Measurements from ENCODE around the gene SYCP3.

Gene SYCP3

DNA sequence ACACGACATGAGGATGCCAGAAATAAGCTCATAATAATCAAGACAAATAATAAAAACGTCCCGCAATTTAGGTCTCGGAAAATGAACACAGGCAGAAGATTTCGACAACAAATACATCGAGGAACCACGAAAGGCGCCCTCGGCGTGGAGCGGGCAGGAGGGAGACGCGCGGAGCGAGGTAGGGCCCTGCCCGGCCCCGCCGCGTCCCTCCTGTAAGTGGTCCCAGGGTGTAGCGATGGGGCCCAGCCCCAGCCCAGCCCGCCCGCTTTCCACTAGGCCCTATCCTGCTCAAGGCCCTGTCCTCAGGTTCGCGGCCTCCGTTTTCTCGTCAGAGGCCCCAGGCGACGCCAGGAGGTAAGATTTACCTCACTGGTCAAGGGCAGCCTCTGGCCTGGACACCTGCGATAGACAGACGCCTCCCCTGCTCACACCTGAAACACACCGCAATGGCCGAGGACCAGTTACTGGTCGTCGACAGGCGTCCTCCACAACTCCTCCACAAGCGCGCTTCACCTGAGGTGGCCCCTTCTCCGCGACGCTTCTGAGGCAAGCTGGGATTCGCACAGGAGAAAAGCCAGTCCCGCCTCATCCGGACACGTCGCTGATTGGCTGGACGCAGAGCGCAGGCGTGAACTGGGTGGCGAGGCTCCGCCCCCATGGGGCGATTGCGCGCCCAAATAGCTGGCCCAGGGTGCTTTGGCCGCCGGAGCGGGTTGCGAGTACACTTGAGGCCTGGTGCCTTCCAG is at the start of gene SYCP3:
SYCP3 (minus strand) TSS at position 543 of the 746 bp plus-strand sequence. CDS start 1,527 bp downstream, outside the sequence.
- no peak for DNase-seq

DNA sequence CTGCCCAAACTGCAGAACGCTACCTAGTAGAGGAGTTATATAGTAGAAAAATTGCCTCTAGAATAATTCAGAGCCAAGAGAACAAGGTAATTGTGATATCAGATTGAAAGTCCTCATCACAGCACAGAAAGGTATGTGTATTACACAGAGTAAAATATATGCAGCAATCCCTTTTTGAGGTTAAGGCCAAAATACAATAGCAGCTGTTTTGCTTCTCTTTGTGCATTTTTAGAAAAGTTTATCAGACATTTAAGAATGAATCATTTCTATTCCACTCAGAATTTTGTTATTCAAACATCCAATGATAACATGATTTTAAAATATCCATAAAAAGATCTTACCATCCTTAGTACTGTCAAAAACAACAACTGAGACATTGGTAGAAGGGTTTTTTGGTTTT is 46.4 kb upstream of the SYCP3 start:
- DNase-seq: no peak

DNA sequence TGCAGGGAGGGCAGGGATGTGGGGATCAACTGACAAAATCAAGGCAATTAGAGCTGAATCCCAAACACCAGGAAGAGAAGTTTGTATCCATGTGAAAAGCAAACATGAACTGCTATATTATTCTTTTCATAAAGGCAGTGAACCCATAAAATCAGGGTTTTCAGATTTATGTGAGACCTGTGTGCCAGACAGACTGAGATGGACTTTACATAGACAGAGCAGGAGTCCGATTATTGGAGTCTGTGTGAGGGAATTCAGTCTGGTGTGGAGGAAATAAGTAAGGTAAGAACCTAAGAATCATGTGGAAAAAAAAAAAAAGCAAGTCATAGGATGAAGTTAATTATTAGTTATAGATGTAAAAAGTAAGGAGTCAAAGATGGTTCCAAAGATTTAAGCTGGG is 45.1 kb upstream of the SYCP3 start:
- DNase-seq: no peak

DNA sequence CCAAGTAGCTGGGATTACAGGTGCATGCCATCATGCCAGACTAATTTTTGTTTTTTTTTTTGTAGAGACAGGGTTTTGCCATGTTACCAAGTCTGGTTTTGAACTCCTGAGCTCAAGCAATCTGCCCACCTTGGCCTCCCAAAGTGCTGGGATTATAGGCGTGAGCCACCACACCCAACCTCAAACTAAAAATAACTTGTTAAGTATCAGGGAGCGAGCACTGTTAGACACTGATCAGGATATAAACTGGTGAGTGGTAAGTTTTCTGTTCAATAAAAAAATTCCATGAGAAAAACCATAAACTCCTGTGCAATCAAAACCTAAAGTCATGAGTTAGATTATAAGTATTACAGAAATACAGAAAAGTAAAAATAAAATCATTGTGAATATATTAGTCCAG is 44.6 kb upstream of the SYCP3 start:
- DNase-seq: no peak

DNA sequence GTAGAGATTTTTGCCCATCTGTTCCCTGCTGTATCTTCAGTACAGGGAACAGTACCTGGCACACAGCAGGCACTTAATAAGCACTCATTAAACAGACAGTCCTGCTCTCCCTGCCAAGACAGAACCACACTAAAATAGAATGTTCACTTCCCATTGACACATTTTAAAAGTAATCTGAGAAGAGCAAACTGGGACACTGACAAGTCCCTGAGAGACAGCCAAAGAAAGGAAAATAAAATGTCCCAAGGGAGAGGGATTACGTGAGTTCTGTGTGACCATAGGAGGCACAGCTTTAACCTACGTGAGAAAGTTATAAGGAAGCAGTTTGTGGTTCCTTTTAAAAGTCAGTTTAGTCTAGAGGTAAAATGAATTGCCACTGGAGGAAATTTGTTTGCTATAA is 43.9 kb upstream of the SYCP3 start:
- no peak for DNase-seq

DNA sequence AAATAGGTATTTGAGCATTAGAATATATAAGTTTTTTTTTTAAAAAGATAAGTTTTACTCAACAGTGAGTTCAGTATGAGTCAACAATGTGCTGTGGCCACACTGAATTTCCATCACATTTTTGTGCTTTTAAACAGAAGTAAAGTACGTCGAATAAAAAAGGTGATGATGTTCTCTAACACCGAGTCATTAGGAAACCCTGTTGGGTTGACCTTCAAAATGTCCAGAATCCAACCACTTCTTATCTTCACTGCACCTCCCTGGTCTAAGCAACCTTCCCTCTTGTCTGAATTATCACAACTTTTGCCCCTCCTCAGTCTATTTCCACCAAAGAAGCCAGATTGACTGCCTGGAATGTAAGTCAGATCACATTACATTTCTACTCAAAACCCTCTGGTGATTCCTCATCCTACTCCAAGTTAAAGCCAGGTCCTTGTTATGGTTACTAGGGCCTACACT is 43.0 kb upstream of the SYCP3 start:
- DNase-seq: peak; percentile 70

DNA sequence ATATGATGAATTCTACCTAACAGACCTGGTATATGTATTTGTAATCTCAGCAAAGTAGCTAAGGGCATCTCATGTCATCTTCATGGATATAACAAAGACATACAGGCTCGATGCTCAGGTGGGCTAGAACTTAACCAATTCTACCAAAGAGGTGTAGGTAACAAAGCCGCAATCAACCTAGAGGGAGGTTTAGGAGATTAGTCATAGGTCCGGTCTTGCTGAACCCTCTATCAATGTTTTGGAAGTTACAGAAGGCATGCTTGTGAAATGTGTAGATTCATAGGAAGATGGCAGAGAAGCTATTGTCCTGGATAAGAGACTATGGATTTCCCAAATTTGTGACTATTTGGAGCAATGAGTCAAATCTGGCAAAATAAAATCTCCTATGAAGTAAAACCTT is 42.6 kb upstream of the SYCP3 start:
- DNase-seq: peak; percentile 61

DNA sequence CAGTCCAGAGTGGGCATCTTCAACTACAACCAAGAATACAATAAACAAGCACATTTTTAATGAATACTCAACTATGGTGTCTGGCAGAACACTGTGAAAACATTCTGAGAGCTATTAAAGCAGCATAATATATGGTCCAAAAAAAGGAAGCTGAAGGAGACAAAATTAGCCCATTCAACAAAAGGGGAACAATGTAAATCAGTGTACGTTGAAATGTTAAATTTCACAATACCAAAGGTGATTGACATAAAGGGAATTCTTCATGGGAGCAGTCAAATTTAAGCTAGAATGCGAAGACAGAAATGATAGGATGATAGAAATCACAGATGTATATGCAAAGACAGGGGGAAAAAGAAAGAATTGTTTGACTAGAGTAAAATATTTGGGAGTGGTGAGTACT is 41.3 kb upstream of the SYCP3 start:
- DNase-seq: no peak

DNA sequence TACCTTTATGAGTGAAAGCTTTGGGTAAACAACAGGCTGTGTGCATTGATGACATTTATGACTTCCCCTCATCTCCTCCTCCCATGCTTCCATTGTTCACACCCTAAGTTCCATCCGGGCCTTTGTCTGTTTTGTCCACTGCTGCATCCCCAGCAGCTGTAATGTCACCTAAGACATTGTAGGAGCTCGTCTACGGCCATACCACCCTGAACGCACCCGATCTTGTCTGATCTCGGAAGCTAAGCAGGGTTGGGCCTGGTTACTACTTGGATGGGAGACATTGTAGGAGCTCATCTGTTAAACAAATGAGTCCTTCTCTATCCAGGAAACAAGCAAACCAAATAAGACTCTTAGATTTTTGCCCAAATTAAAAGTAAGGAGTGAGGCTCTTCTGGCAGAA is 40.4 kb upstream of the SYCP3 start:
- DNase-seq: no peak

DNA sequence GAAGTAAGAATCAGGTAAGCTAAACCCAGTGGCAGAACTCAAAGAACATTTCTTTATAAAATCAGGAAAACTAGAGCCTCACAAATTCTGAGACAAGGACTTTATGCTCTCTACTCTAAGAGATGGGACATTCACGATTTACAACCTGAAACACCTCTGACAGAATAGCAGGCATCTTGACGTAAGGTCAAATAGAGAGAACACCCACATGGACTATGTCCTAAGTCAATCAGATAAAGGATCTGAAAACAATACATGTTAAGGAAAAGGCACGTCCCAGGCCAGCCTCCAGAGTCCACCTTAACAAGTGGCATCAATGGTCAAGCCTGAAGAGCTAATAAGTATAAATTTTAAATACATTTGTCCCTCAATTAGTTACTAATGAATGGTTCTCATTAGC is 39.9 kb upstream of the SYCP3 start:
- no peak for DNase-seq

DNA sequence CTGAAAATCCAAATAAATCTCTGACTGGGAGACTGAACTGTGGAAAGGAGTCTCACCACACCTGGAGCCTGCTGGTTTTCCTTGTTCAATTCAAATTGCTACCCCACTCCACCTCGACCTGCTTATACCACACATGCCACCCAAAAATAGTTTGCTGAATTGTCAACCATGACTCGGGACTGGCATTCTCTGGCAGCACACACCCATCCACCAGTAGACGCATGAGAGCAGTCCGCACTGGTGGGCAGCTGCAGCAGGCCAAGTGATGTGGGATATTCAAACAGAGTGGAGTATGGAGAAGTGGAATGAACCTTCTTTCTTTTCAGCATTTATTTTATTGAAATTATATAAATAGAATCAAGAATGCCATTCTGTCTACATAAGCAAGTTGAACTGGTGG is 38.7 kb upstream of the SYCP3 start:
- DNase-seq: no peak

DNA sequence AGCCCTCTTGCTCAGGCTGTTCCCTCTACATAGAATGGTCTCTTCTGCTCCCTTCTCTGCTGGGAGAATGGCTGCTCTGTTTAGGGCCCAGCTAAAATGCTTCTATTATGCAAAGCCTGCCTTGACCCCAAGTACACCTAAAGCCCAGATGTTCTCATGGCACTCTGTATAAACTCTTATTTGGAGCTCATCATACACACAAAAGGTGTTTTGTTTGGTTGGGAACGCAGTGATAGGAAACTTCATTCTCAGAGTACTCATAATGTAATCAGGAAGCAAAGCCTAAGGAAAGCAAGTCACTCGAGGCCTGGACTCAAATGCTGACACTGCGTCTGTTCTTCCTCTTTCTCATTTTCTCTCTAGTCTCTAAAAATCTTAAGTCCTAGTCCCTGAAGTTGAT is 38.2 kb upstream of the SYCP3 start:
- DNase-seq: no peak

DNA sequence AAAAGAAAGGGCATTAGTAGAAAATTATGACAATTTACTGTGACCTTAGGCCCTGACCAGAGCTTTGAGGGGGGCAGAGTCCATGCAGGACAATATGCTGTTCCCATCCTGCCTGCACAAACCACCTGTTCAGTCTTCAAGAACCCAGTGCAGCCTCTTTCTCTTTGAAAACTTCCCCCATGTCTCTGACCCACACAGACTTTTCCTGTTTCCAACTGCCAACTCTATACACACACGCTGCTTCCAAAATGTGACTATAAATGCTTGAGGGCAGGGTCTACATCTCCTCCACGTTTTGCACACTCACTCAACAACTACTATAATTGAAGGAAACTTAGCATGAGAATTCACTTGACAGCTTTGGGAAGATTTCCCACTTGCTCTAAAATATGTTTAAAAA is 36.6 kb upstream of the SYCP3 start:
- no peak for DNase-seq

DNA sequence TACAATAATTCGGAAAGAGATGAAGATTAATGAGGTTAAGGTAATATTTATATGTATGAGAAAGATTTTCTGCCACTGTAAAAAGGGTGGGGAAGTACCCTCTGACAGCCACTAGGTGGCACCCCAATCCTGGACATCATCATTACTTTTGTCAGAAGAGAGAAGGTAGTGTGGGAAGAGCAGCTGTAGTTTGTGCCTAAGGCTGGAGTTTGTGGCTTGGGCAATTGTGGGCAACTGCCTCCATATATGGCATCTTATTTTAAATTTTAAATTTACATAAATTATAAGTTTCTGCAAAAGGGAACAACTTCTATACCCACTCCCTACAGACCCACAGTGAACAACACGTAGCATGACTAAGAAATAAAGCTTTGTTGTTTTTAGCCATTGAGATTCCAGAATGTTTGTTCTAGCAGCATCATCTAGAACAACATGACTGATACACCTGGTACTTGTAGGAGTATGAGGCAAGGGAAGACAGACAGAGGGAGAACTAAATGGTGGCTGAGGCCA is 34.4 kb upstream of the SYCP3 start:
- peak; percentile 19 for DNase-seq

DNA sequence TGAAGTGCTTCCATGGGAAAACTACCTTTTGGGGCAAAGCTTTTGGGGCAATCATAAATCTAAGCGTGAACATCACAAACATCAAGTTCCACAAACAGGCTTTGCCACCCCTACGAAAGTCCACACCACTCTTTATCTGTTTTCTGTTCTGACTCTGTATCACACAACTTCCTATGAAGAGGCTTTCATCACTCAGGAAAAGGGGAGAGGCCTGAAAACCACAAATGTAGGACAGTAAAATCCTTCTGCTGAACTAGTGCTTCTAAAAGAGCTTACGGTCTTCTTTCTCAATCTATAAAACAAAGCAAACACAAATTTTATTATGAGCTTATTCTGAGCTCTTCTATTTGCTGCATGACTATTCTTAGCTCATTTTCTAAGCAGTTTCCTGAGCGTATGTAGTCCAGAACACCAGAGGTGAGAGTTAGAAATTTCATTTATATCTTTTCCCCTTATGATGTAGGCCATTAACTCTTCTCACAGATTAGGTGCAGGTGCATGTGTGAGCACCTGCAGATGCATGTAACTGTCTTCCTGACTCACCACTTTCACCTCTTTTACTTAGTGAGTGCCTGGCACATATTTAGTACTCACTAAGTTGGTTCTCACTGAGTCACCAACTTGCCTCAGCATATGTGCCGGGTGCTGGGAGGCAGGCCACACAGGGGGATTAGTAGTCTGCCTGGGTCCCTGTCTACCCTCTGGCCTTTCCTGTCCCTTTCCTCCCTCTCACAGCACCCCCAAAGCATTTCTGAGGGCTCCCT is 32.9 kb upstream of the SYCP3 start:
- DNase-seq: no peak

DNA sequence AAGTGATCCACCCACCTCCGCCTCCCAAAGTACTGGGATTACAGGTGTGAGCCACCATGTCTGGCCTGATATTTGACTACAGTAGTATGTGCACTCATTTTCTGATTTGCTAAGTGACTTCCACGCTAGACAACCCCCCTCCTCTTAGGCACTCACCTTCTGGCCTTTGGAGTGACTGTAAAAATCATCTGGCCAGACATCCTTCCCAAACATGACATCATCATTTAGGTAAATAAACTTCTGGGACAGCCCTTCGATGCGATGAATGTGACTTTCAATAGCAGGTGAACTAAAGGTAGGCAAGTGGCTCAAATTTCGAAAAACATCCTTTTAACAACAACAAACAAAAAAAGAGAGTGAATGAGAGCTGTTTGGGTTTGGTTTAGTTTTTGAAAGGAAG is 30.6 kb upstream of the SYCP3 start:
- DNase-seq: no peak

DNA sequence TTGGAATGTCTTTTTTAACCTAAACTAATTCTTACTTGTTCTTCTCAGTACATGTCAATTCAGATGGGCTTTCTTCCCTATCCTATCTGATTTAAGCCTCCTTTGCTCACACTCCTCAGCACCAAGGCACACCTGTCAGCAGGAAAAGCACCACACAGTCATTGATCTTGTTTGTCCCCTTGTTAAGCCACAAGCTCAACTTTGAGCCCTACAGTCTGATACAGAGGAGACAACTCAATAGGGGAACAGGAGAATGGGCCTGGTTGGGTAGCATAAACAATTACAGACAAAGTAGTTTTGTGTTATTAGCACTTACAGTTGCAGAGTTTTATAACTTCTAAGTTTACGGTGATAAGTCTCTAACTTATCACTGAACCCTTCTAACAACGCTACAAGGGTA is 29.5 kb upstream of the SYCP3 start:
- DNase-seq: no peak

DNA sequence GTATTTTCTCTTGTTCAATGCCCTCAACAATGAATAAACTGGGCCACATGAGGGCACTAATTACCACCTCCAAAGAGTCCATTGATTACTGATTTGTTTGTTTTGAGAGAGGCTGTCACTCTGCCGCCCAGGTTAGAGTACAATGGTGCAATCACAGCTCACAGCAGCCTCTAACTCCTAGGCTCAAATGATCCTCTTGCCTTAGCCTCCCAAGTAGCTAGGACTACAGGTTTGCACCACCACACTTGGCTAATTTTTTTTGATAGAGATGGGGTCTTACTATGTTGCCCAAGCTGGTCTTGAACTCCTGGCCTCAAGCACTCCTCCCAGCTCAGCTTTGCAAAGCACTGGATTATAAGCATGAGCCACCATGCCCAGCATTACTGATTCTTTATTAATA is 28.3 kb upstream of the SYCP3 start:
- DNase-seq: no peak

DNA sequence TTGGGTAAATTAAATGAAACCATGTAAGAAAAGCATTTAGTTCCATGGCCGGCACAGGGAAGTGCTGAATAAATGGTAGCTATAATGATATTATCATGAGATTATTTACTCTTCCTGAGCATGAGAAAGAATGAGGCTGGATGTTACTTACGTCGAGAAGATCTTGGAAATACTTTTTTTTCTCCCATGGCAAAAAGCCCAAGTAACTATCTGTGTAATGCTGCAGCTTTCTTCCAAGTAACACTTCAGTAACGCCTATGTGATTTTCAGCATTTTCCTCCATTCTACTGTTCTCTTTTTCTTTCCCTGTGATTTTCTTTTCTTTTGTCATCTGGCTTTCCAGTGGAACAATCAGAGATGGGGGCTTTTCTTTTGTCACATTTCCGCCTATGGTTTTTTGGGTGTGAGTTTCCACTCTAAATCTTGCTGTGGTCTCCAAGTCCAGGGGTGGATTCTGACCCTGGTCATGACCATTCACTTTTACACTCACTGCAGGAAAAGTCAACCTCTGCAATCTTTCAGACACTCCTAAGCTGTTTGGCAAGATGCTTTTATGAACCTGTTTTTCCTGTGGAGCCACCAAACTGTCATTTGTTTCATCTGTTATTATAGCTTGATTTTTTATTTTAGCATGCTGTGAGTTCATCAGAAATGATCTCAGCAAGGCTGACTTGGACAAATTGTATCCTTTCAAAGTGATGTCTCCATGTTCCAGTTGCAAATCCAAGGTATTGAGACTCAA is 25.0 kb upstream of the SYCP3 start:
- DNase-seq: no peak

DNA sequence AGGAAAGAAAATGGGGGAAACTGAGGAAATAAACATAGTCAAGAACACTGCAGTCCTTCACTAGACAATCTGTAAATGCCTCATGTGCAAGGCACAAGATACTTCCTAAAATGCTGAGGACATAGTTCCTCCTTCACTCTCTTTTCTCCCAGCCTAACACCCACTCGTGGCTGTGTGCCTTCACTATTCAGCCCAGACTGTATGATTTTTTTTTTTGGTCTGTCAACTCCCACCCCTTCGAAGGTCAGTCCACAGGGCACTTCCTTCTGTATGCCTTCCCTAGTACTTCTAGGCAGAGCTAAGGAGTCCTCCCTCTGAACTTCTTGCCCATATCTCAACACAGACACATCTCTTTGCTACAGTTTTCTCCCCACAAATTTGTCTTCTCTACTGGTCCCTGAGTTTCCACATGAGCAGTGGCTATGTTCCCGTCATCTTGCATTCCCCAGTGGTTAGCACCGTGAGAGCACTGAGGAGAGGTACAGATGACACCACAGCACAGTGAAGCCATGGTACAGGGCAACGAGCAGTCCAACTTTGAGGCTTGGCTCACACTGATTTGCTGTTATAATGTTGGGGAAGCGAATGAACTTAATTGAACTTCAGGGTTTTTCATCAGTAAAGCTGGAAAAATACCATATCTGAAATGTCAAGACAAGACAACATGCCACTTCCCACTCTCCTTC is 24.1 kb upstream of the SYCP3 start:
- no peak for DNase-seq

DNA sequence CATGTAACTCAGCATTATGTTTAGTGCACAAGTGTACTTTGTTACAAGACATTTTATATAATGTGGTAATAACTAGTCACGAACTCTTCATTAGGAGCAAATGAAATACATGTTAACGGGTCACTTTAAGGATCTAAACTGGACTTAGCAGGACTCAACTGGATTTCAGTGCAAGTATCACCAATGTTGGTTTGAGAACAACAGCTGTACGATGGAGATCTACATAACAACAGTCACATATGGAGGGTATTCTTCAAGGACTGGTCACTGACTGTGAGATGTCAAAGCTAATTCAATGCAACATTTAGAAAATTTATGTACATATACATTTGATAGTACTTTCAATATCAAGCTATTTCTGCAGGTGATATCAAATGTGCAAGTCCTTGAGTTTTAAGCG is 22.5 kb upstream of the SYCP3 start:
- no peak for DNase-seq

DNA sequence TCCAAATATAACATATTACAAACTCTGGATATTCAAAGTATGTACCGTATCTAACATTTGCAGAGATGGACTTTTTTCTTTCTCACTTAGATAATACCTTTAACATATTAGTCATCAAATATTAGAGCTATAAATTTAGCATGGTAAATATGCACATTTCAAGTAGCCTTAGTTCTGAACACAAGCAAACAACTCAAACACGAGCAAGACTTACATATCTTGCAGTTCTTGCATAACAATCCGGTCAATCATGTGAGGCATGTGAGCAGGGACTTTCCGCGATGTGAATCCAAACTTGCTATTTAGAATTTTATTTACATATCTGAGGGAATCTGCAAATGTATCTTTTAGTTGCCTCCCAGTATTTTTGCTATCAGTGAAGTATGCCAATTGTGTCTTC is 22.1 kb upstream of the SYCP3 start:
- DNase-seq: peak; percentile 37

Data from NCI-H226 (cell line).